K562 (cell line): Measurements from ENCODE around the gene NUP62. TPM values are rescaled to one million over a fixed set of nuclear protein-coding genes. Genes with fewer than 3 reads are reported as not detected.

Experiments
- BDP1 ChIP-seq: IDR thresholded peaks from 3 replicates; pipeline ENCODE4 v1.6.1; 2011; ENCODE audit not compliant: insufficient read length, insufficient read depth
- CEBPG ChIP-seq, 3 experiments: fragments of 200-800 bp in 1 of 3; sonication (Bioruptor generic) in 1 of 3; sonication (generic) in 1 of 3; formaldehyde crosslinking in 1 of 3; IDR thresholded peaks in 2 of 3; conservative IDR thresholded peaks in 1 of 3; 2 replicates each; pipeline versions ENCODE4 v1.6.1 to v1.8.0; 2016 to 2022; ENCODE audit warnings: missing compliant biosample characterization in 2 of 3, missing genetic modification characterization in 2 of 3, mild to moderate bottlenecking in 1 of 3, missing genetic modification reagents in 1 of 3
- FOXK2 ChIP-seq, 2 experiments: fragments of 450-650 bp; IDR thresholded peaks in 1 of 2; conservative IDR thresholded peaks in 1 of 2; 2 replicates each; pipeline ENCODE4 v1.6.1; 2016; ENCODE audit warnings: low read depth in 2 of 2, mild to moderate bottlenecking in 1 of 2
- GATAD2B ChIP-seq: fragments of 450-650 bp; IDR thresholded peaks from 2 replicates; pipeline ENCODE4 v1.6.1; 2017; ENCODE audit warnings: mild to moderate bottlenecking, borderline replicate concordance
- KDM2B ChIP-seq: fragments of 250-450 bp; sonication (Bioruptor Pico); IDR thresholded peaks from 2 replicates; pipeline ENCODE4 v1.8.0; 2021; ENCODE audit warnings: mild to moderate bottlenecking, moderate library complexity
- L3MBTL2 ChIP-seq: fragments of 450-650 bp; IDR thresholded peaks from 2 replicates; pipeline ENCODE4 v1.6.1; 2016; ENCODE audit warnings: mild to moderate bottlenecking, moderate library complexity
- PCBP2 ChIP-seq: fragments of 200-400 bp; formaldehyde crosslinking; IDR thresholded peaks from 2 replicates; pipeline ENCODE4 v1.6.1; 2018; ENCODE audit warnings: low read length, low read depth, mild to moderate bottlenecking, moderate library complexity; ENCODE audit not compliant: poor library complexity, severe bottlenecking
- SMARCC2 ChIP-seq: fragments of 450-650 bp; IDR thresholded peaks from 2 replicates; pipeline ENCODE4 v1.6.1; 2017; ENCODE audit warnings: antibody characterized with exemption, moderate library complexity, mild to moderate bottlenecking, low read depth
- SMARCE1 ChIP-seq: fragments of 450-650 bp; IDR thresholded peaks from 2 replicates; pipeline ENCODE4 v1.7.1; 2016; ENCODE audit warnings: mild to moderate bottlenecking
- ZBTB17 ChIP-seq: fragments of 450-650 bp; formaldehyde crosslinking; IDR thresholded peaks from 2 replicates; pipeline ENCODE4 v1.4.0; 2020; ENCODE audit warnings: mild to moderate bottlenecking
- ZC3H8 ChIP-seq: fragments of 450-650 bp; IDR thresholded peaks from 2 replicates; pipeline ENCODE4 v1.6.1; 2017
- ZNF133 ChIP-seq: fragments of 250-450 bp; sonication (Bioruptor Pico); IDR thresholded peaks from 2 replicates; pipeline ENCODE4 v1.4.0; 2020; ENCODE audit warnings: mild to moderate bottlenecking
- ZNF184 ChIP-seq: sonication (generic); formaldehyde crosslinking; IDR thresholded peaks from 2 replicates; pipeline ENCODE4 v1.5.0; 2020; ENCODE audit warnings: missing genetic modification reagents
- polyA plus RNA-seq, 8 experiments: library from polyadenylated mRNA; depleted of rRNA in 4 of 8; stranded (reverse) in 5 of 8; unstranded in 3 of 8; fragments of >200 nt; fragmentation: Nextera tagmentation in 2 of 8; fragmentation: Illumina TruSeq in 1 of 8; extraction: Ambion mirVana in 2 of 8; extraction: Trizol in 1 of 8; gene quantifications; 2 replicates each; pipeline versions ENCODE4 v1.2.1 to v1.2.3, GENCODE V29; 2011 to 2014; ENCODE audit warnings: inconsistent platforms in 1 of 8, missing spikeins in 1 of 8
- total RNA-seq, 7 experiments: library from RNA; depleted of rRNA in 6 of 7; stranded (reverse); fragments of >200 nt in 6 of 7; fragmentation: Illumina TruSeq in 2 of 7; extraction: Trizol in 2 of 7; gene quantifications; 2 replicates each; pipeline versions ENCODE4 v1.2.1 to v1.2.3, GENCODE V29; 2011 to 2021; ENCODE audit warnings: low replicate concordance in 1 of 7
- TF ChIP-seq, protein P1 (sequence below): fragments of 250-450 bp; sonication (Bioruptor Pico); IDR thresholded peaks from 2 replicates; pipeline ENCODE4 v1.5.0; 2021
- TF ChIP-seq, protein P2 (sequence below): fragments of 450-650 bp; IDR thresholded peaks from 2 replicates; pipeline ENCODE4 v1.6.1; 2017; ENCODE audit warnings: mild to moderate bottlenecking, moderate library complexity
- TF ChIP-seq, protein P3 (sequence below), 2 experiments: IDR thresholded peaks in 1 of 2; conservative IDR thresholded peaks in 1 of 2; 2 replicates each; pipeline ENCODE4 v1.6.1; 2016; ENCODE audit warnings: low read depth in 2 of 2, mild to moderate bottlenecking in 1 of 2, missing compliant biosample characterization in 1 of 2, missing genetic modification characterization in 1 of 2, moderate library complexity in 1 of 2
- TF ChIP-seq, protein P4 (sequence below), 2 experiments: fragments of 450-650 bp in 1 of 2; sonication (generic) in 1 of 2; formaldehyde crosslinking in 1 of 2; IDR thresholded peaks in 1 of 2; conservative IDR thresholded peaks in 1 of 2; 2 replicates each; pipeline versions ENCODE4 v1.6.1 to v1.8.1; 2016 to 2023; ENCODE audit warnings: mild to moderate bottlenecking in 2 of 2, moderate library complexity in 2 of 2, inconsistent platforms in 1 of 2, missing genetic modification reagents in 1 of 2
- TF ChIP-seq, protein P5 (sequence below): IDR thresholded peaks from 3 replicates; pipeline ENCODE4 v1.6.1; 2011; ENCODE audit warnings: borderline replicate concordance, mild to moderate bottlenecking, moderate library complexity; ENCODE audit not compliant: insufficient read length; ENCODE audit errors: extremely low read depth

Gene NUP62
- total and polyA plus RNA-seq, 9 of the 15 experiments (the other 6 are each of a cell fraction or from before 2014, with no cell fraction given) = 16.9 to 109 (median 66.0) TPM

DNA sequence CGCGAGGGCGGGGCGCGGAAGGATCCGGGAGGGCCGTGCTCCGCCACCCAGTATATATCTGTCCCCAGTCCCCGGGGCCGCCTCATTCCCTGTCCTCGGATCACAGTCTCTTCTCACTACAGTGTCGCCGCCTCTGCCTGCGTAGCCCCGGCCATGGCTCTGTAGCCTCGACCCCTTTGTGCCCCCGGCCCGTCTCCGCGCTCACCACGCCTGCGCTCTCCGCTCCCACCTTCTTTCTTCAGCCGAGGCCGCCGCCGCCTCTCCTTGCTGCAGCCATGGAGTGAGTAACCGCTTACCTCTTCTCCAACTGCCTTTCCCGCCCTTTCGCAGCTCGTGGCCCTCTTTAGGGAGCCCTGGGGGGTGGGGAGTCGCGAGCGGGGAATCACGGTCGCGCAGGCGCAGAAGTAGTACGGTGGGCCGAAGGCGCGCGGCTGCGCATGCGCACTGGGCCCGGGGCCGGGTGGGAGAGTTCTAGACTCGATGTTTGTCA is at the start of gene NUP62, which contains the start of gene ATF5 (continued):
- TF ChIP-seq, protein P1, sequence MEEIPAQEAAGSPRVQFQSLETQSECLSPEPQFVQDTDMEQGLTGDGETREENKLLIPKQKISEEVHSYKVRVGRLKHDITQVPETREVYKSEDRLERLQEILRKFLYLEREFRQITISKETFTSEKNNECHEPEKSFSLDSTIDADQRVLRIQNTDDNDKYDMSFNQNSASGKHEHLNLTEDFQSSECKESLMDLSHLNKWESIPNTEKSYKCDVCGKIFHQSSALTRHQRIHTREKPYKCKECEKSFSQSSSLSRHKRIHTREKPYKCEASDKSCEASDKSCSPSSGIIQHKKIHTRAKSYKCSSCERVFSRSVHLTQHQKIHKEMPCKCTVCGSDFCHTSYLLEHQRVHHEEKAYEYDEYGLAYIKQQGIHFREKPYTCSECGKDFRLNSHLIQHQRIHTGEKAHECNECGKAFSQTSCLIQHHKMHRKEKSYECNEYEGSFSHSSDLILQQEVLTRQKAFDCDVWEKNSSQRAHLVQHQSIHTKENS (CRISPR knock-in tag) = no peak
- TF ChIP-seq FOXK2 (conservative IDR thresholded peaks at IDR 0.05 in 1 of 2, IDR thresholded peaks at IDR 0.05 in 1 of 2; ENCODE audit: low read depth in 2 of 2) = no peak
- no peak for TF ChIP-seq BDP1
- no peak for TF ChIP-seq GATAD2B
- TF ChIP-seq, protein P2, sequence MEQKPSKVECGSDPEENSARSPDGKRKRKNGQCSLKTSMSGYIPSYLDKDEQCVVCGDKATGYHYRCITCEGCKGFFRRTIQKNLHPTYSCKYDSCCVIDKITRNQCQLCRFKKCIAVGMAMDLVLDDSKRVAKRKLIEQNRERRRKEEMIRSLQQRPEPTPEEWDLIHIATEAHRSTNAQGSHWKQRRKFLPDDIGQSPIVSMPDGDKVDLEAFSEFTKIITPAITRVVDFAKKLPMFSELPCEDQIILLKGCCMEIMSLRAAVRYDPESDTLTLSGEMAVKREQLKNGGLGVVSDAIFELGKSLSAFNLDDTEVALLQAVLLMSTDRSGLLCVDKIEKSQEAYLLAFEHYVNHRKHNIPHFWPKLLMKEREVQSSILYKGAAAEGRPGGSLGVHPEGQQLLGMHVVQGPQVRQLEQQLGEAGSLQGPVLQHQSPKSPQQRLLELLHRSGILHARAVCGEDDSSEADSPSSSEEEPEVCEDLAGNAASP = no peak
- TF ChIP-seq, protein P3, sequence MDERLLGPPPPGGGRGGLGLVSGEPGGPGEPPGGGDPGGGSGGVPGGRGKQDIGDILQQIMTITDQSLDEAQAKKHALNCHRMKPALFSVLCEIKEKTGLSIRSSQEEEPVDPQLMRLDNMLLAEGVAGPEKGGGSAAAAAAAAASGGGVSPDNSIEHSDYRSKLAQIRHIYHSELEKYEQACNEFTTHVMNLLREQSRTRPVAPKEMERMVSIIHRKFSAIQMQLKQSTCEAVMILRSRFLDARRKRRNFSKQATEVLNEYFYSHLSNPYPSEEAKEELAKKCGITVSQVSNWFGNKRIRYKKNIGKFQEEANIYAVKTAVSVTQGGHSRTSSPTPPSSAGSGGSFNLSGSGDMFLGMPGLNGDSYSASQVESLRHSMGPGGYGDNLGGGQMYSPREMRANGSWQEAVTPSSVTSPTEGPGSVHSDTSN (CRISPR knock-in tag; IDR thresholded peaks at IDR 0.05; ENCODE audit: low read depth) = no peak
- TF ChIP-seq, protein P3 (tag; conservative IDR thresholded peaks at IDR 0.05; ENCODE audit: low read depth) = no peak
- no peak for TF ChIP-seq ZC3H8
- no peak for TF ChIP-seq ZNF184 (CRISPR knock-in tag)
- no peak for TF ChIP-seq SMARCE1
- no peak for TF ChIP-seq ZNF133
- TF ChIP-seq, protein P4, sequence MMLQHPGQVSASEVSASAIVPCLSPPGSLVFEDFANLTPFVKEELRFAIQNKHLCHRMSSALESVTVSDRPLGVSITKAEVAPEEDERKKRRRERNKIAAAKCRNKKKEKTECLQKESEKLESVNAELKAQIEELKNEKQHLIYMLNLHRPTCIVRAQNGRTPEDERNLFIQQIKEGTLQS (IDR thresholded peaks at IDR 0.05) = no peak
- TF ChIP-seq, protein P4 (CRISPR knock-in tag; conservative IDR thresholded peaks at IDR 0.05) = 0 out of 2 replicates have a peak, but pooled peaks have one; percentile 68
- TF ChIP-seq PCBP2 = no peak
- TF ChIP-seq KDM2B (CRISPR knock-in tag) = no peak
- TF ChIP-seq SMARCC2 = no peak
- peak; percentile 96 for TF ChIP-seq L3MBTL2
- TF ChIP-seq, protein P5, sequence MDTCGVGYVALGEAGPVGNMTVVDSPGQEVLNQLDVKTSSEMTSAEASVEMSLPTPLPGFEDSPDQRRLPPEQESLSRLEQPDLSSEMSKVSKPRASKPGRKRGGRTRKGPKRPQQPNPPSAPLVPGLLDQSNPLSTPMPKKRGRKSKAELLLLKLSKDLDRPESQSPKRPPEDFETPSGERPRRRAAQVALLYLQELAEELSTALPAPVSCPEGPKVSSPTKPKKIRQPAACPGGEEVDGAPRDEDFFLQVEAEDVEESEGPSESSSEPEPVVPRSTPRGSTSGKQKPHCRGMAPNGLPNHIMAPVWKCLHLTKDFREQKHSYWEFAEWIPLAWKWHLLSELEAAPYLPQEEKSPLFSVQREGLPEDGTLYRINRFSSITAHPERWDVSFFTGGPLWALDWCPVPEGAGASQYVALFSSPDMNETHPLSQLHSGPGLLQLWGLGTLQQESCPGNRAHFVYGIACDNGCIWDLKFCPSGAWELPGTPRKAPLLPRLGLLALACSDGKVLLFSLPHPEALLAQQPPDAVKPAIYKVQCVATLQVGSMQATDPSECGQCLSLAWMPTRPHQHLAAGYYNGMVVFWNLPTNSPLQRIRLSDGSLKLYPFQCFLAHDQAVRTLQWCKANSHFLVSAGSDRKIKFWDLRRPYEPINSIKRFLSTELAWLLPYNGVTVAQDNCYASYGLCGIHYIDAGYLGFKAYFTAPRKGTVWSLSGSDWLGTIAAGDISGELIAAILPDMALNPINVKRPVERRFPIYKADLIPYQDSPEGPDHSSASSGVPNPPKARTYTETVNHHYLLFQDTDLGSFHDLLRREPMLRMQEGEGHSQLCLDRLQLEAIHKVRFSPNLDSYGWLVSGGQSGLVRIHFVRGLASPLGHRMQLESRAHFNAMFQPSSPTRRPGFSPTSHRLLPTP = no peak
- peak; percentile 57; the same call in 1 of the 2 replicates for TF ChIP-seq ZBTB17 (CRISPR knock-in tag)
- TF ChIP-seq CEBPG (CRISPR knock-in tag; IDR thresholded peaks at IDR 0.05) = peak; percentile 42; the same call in 1 of the 2 replicates
- TF ChIP-seq CEBPG (tag; conservative IDR thresholded peaks at IDR 0.05 in 1 of 2, IDR thresholded peaks at IDR 0.05 in 1 of 2) = no peak
